OCI-M2 (cell line): ENCODE measurements around the gene PRKCZ.
A peak's percentile ranks its signal among the peaks of the same experiment; 100 is the strongest.

ENCODE experiments used
- DNase-seq: peaks from one replicate; lab custom pipeline; 2025; ENCODE audit not compliant: unreplicated experiment; lab: John Stamatoyannopoulos, UW

PRKCZ gene

DNA sequence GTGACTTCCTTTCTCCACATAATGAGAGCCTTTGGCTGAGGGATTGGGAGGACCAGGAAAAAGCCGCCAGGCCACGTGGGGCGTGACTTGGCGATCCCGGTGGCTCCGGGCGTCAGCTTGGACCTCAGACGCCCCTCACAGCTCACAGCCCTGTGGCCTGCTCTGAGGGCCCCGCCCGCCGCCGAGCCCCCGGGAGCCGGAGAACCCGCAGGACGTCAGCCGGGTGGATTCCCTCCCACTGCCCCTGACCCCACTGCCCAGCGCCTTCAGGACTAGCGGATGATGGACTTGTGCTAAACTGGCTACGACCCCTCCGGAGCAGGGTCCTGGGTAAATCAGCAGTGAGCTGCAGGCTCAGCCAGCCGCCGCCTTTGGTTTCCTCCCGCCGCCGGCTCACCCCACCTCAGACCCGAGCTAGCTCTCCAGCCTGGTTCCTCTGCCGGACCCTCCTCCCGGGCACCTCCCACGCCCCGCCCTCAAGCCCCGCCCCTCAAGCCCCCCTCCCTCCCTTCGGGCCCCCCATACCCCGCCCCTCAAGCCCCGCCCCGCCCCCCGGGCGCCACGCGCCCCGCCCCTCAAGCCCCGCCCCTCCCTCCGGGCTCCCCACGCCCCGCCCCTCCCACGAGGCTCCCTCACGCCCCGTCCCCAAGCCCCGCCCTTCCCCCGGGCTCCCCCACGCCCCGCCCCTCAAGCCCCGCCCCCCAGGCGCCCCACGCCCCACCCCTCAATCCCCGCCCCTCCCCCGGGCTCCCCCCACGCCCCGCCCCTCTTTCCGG is 154.4 kb downstream of the PRKCZ start:
- peak; percentile 18 for DNase-seq

DNA sequence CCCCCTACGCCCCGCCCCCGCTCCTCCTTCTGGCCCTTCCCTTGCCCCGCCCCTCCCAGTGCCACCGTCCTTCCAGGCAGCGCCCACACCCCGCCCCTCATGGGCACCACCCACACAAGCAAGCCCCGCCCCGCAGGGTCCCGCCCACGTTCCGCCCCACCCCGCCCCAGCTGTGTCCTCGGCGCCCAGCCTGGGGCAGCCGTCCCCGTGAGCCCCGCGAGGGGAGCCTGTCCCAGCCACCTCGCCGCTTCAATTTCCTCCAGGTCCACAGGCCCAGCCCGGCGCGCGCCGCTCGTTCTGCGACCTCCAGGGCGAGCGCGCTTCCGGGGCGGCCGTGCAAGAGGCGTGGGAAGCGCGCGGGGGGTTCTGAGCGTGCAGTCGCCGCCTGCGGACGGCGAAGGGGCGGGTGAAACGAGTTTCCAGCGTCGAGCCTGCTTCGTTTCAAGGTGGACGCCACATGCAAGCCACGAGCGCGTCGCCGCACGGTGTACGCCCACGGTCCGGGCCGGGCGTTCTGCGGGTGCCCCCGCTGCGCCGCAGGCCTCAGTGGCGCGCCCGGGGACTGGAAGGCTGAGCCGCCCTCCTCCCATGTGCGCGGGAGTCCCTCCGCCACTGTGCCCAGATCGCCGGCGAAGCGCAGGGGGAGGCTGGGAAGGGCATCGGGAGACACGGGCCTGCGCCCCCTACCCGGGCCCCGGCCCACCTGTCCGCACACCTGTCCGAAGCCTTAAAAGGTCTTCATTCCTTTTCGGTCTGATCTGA is 155.2 kb downstream of the PRKCZ start:
- DNase-seq = peak; percentile 6

DNA sequence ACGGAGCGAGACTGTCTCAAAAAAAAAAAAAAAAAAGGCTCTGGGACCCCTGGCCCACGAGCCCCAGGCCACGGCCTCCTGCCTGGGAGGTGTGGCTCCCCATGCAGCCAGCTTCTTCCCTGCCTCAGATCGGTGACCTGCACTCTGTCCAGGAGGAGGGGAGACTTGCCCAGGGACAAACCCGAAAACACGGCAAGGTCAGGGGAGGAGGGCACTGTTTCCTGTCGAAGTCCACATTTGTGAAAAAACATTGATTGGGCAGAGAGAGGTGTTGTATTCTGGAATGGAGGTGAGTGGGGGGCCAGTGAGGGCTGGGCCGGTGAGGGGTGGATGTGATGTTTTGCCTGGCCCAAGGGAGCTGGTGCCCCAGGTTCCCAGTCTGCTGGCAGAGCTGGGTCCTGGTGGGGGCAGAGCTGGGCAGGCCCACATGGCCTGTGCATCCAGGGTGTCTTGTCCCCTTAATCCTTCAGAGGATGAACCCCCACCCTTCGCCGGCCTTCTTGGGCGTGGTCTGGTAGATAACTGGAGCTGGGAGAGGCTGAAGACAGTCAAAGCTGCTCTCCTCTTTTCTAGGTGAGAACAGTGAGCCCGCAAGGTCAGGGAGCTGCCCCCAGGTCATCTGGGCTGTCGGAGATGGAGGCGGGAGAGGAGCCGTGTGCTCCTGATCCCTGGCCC is 156.7 kb downstream of the PRKCZ start:
- DNase-seq = no peak

DNA sequence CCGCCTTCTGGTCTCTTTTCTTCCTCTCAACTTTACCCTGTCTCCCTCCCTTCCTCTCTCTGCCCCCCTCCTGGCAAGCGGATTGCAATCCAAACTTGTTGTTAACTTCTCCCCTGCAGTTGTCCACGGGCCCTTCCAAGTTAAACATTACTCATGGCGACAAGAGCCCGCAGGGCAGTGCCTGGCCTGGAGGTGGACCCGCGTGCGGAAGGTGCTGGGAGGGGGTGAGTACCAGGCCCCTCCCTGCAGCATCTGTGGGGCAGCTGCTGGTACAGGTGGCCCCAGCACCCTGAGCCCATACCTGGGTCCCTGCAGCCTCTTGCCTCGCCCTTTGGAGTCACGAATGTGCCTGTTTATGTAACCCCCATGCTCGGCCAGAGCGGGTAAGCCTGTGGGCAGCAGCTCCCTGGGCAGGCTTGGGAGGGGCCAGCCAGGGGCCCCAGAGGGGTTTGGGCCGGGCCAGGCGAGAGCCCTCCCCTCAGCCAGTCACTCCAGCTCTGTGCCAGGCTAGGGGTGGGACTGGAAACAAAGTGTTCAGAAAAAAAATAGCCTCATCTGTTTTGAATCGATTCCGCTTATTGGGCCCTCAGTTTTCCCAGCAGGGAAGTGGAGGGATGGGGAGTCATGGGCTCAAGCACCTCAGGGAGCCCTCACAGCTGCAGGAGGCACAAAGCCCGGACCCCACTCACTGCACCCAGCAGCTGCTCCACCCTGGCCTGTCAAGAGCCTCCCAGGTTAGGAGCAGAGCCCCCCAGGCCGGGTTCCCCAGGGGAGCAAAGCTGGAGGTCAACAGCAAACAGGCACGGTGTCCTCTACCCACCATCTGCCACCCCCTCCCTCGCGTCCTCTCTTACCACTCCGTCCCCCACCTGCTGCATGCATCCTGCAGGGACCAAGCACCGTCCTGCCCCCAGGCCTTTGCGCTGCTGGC is 158.4 kb downstream of the PRKCZ start:
- no peak for DNase-seq

DNA sequence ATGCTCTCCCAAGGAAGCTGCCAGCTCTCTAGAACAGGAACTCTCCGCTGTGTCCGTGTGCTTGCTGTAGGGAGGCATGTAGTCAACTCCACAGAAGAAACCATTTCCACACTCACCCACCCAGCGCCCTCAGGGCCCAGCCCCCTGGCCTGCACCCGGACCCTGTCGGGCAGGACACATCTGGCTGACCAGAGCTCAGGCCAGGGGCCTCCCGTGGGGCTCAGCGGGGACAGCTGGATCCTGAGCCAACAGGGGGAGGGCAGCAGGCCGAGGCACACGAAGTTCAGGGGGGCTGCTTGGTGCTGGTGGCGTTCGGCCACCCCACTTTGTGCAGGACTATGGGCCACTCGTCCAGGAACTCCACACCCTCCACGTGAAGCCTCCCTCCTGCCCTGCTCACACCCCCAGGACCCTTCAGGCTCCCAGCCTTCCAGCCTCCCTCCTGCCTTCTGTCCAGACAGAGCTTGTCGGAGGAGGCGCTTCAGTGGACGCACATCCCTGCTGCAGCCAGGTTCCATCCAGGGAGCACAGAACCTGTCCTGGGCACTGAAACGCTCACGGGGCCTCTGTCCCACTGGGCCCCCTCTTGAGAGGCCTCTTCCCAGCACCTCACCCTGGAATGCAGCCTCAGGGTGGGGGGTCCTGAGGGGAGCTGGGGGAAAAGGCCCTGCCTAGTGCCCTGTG is 159.3 kb downstream of the PRKCZ start:
- no peak for DNase-seq

DNA sequence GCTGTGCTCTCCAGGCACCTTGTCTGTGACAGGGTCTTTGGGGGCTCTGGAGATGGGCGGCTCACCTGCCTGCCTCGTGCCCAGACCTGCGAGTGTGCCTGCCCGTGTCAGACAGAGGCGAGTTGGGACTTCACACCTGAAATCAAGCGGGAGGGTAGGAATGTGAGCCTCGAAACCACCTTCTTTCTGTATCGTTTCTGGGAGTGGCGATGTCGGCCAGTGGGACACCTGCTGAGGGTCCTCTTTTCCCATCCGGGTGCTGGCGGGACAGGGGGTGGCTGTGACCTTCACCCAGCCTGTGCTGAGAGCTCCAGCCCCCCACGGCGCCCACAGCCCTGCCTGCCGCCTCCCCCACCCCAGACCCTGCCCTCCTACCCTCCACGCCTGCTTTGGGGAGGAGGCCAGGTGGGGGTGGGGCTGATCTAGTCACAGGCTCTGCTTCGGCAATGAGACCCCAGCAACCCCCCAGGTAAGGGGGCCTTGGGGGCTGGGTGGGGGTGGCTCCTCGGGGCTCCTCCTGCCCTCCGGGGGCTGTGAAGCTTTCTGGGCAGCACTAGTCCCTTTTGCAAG is 160.0 kb downstream of the PRKCZ start:
- DNase-seq = no peak

DNA sequence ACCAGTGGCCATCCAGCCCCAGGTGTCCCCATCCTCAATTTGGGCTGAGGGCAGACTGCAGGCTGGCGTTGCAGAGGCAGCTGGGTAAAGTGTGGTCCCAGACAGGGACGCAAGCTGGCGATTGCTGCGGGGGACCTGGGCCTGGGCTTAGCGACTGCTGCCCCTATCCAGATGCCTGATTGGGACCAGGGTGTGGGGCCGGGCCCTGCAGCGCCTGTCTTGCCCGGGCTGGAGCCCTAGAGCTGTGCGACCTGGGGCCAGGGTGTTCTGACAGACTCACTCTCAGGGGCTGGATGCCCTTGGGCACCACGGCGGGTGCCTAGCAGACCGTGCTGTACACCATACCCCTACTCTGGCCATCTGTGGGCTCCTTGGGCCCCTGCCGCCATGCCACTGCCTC is 160.6 kb downstream of the PRKCZ start:
- DNase-seq = no peak

DNA sequence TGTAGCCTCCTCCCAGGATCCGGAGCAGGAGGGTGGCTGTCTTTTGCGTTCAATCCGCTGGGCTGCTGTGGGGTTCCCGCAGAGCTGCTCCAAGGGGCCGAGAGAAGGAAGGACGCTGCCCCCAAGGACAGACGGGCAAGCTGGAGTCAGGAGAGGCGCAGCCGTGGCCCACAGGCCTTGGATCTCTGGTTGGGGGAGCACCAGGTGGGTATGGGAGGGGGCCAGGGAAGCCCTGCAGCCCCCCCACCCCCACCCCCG is 162.0 kb downstream of the PRKCZ start:
- DNase-seq = no peak

DNA sequence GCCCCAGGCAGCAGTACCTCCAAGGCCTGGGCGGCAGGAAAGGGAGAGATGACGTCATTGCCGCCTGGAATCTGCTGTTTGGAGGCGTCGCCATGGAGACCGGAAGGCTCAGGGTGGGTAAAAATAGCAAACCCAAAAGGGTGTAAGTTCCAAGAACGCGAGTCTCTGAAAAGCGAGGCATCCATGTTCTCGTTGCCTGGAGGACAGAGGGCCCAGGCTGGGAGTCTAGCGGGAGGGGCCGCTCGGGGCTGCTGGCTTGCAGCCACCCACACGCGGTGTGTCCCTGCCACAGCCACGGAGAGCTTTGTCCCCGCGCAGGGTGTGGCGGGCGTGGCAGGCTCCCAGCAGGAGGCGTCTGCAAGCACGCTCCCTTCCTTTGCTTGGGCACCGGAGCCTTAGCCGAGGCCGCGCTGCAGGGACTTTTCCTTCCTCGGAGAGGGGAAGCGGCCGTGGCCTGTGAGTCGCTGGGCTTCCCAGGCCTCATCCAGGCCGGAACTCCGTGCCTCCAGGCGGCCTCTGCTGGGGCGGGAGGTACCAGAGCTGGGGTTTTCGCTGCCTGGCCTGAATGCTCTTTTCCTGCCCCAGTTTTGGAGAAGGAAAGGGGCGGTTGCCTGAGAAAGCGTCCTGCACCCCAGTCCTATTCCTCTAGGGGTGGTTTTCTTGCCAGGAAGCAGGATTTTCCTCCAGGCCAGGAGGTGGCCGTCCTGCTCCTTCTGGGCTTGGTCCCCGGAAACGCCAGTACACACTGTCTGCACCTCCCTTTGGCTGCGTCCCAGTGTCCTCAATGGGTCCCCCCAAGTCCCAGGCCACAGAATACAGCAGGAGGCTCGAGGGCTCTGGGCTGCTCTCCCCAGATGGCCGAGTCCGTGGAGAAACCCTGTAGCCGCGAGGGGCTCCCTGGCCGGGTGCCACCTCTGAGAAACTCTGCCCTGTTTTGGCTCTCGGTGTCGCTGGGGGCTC is 162.6 kb downstream of the PRKCZ start:
- no peak for DNase-seq

DNA sequence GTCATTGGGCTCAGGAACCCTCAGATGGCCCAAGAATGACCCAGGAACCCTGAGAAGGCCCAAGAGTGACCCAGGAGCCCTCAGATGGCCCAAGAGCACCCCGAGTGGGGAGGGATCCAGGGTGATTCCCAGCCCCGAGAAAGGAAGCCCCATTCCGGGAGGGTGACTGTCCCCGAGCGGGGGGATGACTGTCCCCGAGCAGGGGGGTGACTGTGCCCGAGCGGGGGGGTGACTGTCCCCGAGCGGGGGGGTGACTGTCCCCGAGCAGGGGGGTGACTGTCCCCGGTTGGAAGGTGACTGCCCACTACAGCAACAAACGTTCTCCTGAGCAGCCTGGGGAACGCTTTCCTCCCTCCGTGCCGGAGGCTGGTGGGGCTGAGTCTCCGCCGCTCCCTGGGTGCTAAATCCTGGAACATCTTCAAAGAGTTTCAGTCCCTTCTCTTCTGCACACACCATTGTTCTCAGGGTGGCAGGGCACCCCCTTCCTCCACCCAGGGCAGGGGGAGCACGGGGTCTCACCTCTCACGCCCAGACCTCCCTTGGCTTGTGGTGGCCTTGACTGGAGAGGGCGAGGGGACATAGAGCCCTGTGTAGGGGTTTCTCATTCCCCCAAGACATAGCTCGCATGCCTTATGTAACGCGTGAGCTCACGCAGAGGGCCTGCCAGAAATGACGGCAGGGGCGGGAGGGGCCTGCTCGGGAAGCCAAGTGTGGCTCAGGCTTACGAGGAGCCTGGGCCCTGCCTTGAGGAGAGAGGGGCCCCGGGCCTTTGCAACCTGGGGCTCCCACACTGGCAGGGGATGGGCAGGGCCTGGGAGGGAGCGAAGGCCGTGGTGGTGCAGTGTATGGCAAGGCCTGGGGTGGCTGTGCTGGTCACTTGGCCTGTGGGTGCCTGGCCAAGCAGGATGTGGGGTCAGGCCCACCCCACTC is 163.6 kb downstream of the PRKCZ start:
- no peak for DNase-seq

DNA sequence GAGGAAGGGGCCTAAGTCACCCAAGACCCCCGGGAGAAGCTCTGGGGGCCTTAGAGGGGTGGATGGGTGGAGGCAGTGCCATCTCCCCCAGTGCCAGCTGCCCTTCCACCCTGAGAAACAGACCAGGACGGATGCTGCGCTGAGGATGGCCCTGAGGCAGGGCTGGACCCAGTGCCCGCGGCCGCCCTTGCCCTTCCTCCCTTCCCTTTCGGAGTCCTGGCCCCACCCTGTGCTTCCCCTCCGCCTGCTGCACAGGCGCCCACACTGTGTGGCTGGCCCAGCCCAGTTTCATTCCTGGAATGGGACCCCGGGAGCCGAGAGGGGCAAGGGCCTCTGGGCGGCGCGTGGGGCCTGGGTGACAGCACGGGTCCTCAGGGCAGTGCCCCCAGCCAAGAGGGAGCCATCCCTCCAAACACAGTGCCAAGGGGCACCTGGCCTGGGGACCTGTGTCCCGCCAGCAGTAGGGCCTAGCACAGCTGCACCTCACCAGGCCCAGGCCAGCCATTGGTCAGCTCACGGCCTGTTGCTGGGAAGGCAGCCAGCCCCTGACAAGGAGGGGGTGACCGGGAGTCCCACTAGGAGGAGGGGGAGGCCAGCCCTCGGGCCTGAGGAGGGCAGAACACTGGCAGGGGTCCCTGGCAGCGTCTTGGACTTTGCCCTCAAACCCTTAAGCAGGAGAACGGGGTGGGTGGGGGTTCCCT is 164.5 kb downstream of the PRKCZ start:
- DNase-seq = no peak

DNA sequence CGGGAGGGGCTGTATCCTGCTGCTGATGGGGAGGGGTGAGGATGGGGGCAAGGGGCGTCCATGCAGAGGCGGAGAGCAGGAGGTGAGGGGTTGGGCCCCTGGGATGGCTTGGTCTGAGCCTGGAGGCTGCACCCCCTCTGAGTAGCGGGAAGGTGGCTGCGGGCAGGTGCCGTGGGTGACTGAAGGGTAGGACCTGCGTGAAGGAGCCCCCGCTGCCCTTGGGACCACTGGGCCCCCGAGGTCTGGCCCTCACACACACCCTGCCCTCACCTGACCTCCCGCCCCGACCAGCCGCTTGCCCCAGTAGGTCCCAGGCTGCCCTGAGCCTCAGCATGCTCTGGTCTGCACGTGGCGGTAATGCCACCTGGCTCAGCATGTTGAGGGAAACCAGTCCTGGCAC is 165.1 kb downstream of the PRKCZ start:
- no peak for DNase-seq

DNA sequence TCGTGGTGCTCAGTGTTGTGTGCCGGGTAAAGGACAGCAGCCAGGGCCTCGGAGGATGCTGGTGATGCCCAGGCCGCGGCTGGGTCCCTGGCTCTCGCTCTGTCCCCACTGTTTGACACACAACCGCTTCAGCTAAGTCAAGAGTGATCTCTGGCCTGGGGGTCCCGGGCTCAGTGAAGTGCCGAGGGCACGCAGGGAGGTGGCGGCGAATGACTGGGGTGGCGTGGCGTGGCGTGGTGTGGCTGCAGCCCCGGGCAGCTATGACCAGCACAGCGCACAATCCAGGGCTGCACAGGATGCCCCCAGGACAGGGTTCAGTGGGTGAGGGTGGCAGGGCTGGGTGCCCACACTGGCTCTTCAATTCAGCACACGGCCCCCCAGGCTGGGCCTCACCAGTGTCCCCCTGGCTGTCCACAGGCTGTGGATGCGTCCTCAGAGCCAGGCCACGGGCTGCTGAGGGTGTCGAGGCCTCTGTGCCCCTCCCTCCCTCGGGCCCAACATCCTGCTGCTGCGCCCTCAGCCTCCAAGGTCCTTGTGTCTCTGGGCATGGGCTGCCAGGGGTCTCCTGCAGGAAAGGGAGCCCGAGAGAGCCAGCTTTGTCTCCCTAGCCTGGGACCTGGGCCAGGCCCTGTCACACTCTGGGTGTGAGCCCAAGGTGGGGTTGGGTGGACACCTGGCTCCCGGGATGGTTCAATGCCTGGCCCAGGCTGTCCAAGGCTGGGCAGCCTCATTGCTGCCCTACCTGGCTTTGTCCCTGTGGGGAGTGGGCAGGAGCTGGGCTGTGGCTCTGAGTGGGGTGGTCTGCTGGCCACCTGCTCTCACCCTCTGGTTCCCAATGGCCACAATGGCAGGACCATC is 165.9 kb downstream of the PRKCZ start:
- DNase-seq = no peak

DNA sequence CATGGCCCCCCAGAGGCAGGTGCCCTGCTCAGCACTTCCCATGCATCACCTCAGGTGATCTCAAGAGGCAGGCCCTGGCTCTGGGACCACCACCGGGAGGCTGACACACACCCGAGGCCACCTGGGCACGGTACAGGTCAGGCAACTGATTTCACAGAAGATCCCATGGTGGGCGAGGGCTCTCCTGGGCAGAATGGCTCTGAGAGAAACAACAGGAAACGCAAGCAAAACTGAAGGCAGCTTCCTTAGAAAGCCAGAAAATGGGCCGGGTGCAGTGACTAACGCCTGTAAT is 166.5 kb downstream of the PRKCZ start:
- DNase-seq = no peak

DNA sequence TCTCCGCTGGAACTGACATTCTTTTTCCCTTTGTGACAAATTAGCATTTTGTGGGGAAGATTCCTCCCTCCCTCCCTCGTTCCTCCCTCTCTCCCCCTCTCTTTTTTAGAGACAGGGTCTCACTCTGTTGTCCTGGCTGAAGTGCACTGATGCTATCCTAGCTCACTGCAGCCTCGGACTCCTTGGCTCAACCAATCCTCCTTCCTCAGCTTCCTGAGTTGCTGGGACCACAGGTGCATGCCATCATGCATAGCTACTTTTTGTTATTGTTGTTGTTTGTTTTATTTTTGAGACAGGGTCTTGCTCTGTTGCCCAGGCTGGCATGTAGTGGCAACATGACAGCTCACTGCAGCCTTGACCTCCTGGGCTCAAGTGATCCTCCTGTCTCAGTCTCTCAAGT is 171.1 kb downstream of the PRKCZ start:
- no peak for DNase-seq

DNA sequence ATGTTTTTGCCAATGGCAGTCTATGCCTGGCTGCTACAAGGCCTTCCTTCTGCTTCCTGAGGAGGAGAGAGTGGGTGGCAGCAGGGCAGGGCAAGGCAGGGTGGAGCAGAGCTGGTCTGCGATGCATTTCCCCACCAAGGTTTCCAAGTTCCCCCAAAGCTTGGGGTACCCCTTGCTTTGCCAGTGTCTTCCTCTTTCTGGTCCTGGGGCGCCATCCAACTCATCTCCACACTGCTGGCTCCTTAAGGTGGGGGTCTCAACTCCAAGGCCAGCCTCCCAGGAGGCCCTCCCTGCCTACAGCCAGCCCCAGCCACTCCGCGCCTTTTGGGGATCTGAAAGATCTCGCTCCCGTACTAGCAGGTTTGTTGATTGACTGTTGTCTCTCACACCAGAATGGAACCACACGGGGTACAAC is 174.0 kb downstream of the PRKCZ start:
- DNase-seq = no peak
